Measurements from ENCODE around the gene ATOH1.

Gene ATOH1, protein sequence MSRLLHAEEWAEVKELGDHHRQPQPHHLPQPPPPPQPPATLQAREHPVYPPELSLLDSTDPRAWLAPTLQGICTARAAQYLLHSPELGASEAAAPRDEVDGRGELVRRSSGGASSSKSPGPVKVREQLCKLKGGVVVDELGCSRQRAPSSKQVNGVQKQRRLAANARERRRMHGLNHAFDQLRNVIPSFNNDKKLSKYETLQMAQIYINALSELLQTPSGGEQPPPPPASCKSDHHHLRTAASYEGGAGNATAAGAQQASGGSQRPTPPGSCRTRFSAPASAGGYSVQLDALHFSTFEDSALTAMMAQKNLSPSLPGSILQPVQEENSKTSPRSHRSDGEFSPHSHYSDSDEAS

GRCh38 chr4:93828332-93828994 lies at the start of gene ATOH1:
Gene ATOH1 (plus strand): TSS chr4:93828753. CDS start chr4:93828927, 174 bp downstream.
- DNase-seq = peak; percentile 39

DNA sequence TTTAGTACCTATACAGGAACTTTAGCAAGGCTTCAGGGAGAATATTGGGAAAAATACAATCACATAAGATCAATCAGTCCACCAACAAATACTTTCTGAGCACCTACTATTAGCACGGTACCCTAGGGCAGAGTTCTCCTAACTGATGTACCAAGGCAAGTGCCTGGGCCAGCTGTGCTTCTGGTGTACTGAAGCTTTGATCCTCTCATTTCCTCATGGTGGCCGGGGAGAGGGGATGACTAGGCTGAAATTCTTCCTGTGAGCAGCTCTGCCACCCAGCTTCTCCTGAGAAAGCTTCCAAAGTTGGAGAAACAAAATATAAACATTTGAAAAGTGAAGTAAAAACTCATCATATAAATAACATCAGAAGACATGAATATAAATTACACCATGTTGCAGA lies 49.3 kb upstream of the ATOH1 start:
- no peak for DNase-seq

- DNase-seq = no peak
These were observed 48.5 kb upstream of the ATOH1 start for GRCh38 chr4:93780080-93780479.

DNA sequence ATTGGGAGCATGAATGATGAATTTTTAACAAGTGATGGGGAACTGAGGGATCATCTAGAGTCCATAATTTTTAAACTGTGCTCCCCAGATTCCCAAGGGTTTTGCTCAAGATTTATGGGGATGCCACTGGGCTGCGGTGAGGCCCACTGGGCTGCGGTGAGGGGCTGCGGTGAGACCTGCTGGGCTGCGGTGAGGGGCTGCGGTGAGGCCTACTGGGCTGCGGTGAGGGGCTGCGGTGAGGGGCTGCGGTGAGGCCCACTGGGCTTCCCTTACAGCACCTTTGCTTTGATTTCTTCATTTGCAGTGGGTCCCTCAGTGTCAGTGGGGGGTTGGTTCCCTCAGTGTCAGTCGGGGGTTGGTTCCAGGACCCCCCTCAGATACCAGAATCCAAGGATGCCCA lies 47.4 kb upstream of the ATOH1 start:
- DNase-seq = no peak

GRCh38 chr4:93786149-93786548 lies 42.4 kb upstream of the ATOH1 start:
- no peak for DNase-seq

DNA sequence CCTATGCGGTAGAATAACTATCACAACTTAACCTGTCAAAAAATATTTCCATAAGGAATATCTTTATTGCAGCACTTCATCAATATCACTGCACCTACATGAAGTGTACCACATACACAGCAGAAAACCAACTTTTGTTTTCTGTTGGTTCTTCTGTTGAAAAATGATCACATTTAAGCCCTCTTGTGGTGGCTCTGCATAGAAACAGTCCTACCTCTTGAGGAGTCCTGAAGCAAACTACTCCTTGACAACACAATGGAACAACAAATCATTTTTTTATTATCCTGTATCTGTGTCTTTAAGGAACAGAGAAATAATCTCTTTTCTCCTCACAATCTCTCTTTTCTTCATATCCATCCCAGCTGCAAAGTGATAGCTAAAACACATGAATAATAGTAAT lies 39.8 kb upstream of the ATOH1 start:
- no peak for DNase-seq

DNA sequence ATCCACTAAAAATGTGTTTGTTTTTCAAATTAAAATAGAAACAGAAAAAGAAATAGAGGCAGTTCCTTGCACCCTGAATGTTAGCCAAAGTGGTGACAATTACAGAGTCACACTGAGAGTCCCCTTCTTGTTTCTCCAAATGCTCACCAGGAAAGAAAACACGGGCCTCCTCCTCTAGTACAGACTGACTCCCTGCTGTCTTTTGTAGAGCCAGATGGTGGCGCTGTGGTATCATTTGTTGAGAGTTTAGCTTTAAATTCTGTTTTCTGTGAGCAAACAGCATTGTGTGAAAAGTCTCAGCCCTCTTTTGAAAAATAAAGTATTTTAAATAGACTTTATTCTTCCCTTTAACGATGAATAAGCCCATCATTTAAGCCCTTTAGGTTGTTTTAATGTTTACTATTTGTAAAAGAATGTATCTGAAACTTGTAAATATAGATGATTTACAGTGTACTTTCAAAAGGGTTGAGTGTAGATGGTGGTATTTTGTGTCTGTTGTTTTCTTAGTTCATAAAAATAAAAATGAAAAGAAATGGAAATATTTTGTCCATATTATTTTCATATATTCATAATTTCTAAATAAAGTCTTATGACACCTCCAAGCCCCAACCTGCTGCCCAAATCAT lies 36.9 kb upstream of the ATOH1 start:
- peak; percentile 49 for DNase-seq

DNA sequence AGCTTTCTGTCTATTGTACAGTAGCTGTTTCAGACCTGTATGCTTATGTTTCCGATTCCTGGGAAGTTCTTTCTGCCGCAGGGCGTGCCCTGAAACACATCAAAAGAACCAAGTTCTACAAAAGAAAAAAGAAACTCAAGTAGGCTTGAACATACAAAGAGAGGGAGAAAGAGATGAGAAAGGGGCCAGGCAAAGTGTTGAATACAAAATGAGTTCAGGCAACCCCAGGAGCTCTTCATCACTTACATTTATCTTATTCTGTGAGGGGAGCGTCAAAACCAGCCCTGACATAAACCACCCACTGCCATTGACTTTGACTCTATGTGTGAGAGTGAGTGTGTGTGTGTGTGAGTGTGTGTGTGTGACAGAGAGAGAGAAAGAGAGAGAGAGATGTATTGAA lies 26.5 kb upstream of the ATOH1 start:
- DNase-seq = no peak

GRCh38 chr4:93809773-93810172 lies 18.8 kb upstream of the ATOH1 start:
- no peak for DNase-seq

- DNase-seq = peak; percentile 13
These were observed 18.1 kb upstream of the ATOH1 start for GRCh38 chr4:93810340-93810992.

DNA sequence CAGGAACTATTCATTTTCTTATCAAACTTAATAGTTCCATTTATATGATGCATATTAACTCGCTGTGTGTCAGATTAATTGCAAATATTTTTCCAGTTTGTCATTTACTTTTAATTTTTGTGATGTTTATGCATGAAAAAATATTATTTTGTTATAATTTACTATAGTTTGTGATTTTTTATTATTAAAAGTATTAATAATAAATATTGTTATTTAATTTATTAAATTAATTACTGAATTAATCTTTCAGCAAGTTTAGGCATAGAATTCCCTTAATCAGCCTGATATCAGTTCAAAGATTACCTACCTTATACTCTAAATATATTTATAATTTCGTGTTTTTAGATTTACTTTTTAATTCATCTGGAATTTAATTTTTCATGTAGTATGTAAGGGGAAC lies 15.5 kb upstream of the ATOH1 start:
- no peak for DNase-seq

DNA sequence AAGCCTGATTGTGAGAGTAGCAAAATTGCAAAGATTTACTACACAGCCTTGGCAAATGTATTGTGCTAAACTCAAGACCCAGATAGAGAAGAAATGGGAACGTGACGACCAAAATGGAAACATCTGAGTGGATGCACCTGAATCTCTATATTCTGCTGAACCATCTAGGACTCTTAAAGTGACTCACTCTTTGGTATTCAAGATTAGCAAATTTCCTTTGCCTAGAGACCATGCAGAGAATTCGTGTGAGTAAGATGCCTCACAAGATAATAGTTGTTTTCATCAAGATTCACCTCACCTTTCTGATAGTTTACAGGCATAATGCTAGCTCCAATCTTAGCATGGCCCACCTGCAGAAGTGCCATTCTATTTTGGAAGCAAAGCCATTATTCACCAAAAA lies 14.4 kb upstream of the ATOH1 start:
- no peak for DNase-seq

- no peak for DNase-seq
These were observed 13.8 kb upstream of the ATOH1 start for GRCh38 chr4:93814722-93815121.

DNA sequence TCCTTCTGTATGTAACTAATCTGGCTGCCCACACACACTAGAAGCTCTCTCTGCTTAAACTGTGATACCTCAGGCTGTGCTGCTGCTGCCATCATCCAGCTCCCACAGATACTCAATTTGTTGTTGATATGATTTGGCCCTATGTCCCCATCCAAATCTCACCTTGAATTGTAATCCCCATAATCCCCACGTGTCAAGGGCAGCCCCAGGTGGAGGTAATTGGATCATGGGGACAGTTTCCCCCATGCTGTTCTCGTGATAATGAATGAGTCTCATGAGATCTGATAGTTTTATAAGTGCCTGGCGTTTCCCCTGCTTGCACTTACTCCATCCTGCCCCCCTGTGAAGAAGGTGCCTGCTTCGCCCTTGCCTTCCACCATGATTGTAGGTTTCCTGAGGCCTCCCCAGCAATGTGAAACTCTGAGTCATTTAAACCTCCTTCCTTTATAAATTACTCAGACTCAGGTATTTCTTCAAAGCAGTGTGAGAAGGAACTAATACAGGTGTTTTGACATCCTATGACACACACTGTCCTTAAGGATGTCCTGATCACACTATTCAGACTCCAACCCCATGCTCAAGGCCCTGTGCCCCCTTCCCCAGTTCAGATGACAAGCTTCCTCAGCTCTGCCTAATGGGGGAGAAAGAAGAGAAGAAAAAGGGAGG lies 2.9 kb upstream of the ATOH1 start:
- DNase-seq = no peak

DNA sequence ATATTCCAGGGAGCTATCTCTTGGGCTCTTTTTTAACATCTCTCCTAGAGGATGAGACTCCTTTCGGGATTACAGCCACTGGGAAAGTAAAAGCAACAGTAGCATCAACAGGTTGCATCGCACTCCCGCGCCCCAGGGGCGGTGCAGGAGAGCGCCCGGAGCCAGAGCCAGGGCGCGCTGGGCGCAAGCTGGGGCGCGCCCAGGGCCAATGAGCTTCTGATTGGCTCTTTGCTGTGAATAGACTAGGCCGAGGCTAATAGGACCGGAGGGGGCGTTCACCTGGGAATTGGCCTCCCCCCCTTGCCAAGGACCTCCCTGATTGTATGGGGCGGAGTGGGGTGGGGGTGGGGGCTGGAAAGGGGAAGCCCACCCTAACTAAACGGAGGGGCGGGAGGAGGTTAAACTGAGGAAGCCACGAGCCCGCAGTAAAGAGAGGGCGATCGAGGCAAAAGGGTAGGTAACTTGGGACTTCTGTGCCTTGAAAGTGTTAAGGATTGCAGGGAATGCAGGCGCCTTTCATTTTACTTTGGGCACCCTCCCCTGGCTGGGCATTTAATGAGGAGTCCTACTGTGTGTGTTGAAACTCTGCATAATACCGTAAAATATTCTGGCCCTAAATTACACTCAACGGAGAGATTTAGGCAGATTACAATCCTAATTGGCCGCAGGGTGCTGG lies 1.1 kb upstream of the ATOH1 start:
- DNase-seq = no peak

DNA sequence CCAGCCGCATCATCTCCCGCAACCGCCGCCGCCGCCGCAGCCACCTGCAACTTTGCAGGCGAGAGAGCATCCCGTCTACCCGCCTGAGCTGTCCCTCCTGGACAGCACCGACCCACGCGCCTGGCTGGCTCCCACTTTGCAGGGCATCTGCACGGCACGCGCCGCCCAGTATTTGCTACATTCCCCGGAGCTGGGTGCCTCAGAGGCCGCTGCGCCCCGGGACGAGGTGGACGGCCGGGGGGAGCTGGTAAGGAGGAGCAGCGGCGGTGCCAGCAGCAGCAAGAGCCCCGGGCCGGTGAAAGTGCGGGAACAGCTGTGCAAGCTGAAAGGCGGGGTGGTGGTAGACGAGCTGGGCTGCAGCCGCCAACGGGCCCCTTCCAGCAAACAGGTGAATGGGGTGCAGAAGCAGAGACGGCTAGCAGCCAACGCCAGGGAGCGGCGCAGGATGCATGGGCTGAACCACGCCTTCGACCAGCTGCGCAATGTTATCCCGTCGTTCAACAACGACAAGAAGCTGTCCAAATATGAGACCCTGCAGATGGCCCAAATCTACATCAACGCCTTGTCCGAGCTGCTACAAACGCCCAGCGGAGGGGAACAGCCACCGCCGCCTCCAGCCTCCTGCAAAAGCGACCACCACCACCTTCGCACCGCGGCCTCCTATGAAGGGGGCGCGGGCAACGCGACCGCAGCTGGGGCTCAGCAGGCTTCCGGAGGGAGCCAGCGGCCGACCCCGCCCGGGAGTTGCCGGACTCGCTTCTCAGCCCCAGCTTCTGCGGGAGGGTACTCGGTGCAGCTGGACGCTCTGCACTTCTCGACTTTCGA lies 654 bp downstream of the ATOH1 start:
- no peak for DNase-seq

DNA sequence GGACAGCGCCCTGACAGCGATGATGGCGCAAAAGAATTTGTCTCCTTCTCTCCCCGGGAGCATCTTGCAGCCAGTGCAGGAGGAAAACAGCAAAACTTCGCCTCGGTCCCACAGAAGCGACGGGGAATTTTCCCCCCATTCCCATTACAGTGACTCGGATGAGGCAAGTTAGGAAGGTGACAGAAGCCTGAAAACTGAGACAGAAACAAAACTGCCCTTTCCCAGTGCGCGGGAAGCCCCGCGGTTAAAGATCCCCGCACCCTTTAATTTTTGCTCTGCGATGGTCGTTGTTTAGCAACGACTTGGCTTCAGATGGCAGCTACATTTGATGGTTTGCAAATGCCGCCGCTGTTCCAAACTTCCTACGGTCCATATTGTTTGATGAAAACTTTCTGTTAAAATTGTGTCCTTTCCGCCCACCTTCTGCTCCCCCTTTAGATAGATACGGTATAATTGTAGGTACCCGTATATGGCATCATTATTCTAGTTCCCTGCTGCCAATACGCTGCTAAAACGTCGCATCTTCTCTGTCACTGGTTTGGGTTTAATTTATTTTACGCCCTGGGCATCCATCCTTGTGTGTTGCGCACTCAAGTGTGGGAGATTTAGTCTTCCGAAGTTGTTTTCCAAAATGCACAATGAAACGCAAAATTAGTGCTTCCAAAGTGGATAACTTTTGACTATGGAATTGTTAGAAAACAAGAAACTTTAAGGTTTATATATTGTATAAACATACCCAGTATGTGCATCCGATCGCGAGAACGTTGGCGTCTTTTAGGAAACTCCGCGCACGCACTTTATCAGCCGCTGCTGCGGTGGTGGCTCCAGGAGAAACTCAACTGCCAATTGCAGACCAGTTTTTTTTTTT lies 1.5 kb downstream of the ATOH1 start:
- DNase-seq = no peak

GRCh38 chr4:93831716-93832496 lies 3.4 kb downstream of the ATOH1 start:
- DNase-seq = peak; percentile 30

- no peak for DNase-seq
These were observed 5.9 kb downstream of the ATOH1 start for GRCh38 chr4:93834249-93835066.
